ENCODE results near the gene HADH.

DNA sequence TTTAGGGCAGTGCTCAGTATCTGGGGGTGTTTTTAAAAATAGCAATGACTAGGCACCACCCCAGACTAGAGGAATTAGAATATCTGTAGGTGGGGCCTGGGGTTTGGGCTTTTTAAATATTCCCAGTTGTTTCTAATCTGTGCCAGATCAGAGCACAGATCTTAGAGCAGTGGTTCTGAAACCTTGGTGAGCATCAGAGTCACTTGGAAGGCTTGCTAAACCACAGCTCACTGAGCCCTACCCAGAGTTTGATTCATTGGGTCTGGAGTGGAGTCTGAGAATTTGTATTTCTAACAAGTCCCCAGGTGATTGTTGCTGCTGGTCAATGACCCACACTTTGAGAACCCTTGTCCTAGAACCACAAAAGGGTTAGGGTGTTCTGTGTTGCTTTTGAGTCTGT lies 16.7 kb downstream of the HADH start:
- no peak for TF ChIP-seq TAF1 (conservative IDR thresholded peaks at IDR 0.05)
- TF ChIP-seq, protein P1, sequence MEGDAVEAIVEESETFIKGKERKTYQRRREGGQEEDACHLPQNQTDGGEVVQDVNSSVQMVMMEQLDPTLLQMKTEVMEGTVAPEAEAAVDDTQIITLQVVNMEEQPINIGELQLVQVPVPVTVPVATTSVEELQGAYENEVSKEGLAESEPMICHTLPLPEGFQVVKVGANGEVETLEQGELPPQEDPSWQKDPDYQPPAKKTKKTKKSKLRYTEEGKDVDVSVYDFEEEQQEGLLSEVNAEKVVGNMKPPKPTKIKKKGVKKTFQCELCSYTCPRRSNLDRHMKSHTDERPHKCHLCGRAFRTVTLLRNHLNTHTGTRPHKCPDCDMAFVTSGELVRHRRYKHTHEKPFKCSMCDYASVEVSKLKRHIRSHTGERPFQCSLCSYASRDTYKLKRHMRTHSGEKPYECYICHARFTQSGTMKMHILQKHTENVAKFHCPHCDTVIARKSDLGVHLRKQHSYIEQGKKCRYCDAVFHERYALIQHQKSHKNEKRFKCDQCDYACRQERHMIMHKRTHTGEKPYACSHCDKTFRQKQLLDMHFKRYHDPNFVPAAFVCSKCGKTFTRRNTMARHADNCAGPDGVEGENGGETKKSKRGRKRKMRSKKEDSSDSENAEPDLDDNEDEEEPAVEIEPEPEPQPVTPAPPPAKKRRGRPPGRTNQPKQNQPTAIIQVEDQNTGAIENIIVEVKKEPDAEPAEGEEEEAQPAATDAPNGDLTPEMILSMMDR (IDR thresholded peaks at IDR 0.05; ENCODE audit: low read depth, low read length, missing input control) = no peak
- no peak for TF ChIP-seq JUND (IDR thresholded peaks at IDR 0.05)
- TF ChIP-seq GABPA (IDR thresholded peaks at IDR 0.05 in 1 of 2, conservative IDR thresholded peaks at IDR 0.05 in 1 of 2) = no peak
- TF ChIP-seq, protein P2, sequence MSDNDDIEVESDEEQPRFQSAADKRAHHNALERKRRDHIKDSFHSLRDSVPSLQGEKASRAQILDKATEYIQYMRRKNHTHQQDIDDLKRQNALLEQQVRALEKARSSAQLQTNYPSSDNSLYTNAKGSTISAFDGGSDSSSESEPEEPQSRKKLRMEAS (IDR thresholded peaks at IDR 0.05) = no peak
- TF ChIP-seq, protein P3, sequence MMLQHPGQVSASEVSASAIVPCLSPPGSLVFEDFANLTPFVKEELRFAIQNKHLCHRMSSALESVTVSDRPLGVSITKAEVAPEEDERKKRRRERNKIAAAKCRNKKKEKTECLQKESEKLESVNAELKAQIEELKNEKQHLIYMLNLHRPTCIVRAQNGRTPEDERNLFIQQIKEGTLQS (IDR thresholded peaks at IDR 0.05) = no peak
- TF ChIP-seq, protein P4, sequence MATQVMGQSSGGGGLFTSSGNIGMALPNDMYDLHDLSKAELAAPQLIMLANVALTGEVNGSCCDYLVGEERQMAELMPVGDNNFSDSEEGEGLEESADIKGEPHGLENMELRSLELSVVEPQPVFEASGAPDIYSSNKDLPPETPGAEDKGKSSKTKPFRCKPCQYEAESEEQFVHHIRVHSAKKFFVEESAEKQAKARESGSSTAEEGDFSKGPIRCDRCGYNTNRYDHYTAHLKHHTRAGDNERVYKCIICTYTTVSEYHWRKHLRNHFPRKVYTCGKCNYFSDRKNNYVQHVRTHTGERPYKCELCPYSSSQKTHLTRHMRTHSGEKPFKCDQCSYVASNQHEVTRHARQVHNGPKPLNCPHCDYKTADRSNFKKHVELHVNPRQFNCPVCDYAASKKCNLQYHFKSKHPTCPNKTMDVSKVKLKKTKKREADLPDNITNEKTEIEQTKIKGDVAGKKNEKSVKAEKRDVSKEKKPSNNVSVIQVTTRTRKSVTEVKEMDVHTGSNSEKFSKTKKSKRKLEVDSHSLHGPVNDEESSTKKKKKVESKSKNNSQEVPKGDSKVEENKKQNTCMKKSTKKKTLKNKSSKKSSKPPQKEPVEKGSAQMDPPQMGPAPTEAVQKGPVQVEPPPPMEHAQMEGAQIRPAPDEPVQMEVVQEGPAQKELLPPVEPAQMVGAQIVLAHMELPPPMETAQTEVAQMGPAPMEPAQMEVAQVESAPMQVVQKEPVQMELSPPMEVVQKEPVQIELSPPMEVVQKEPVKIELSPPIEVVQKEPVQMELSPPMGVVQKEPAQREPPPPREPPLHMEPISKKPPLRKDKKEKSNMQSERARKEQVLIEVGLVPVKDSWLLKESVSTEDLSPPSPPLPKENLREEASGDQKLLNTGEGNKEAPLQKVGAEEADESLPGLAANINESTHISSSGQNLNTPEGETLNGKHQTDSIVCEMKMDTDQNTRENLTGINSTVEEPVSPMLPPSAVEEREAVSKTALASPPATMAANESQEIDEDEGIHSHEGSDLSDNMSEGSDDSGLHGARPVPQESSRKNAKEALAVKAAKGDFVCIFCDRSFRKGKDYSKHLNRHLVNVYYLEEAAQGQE (IDR thresholded peaks at IDR 0.05) = no peak
- TF ChIP-seq RXRA (IDR thresholded peaks at IDR 0.05) = no peak
- no peak for TF ChIP-seq YY1 (IDR thresholded peaks at IDR 0.05)
- TF ChIP-seq EGR1 (IDR thresholded peaks at IDR 0.05; ENCODE audit: low read depth in 2 of 2) = no peak
- no peak for TF ChIP-seq SP1 (IDR thresholded peaks at IDR 0.05)
- TF ChIP-seq FOXA1 (IDR thresholded peaks at IDR 0.05) = no peak

All from liver (tissue), 3 donors.